HCT116 (cell line): ENCODE results near the gene MSI2. TPM values are rescaled to one million over a fixed set of nuclear protein-coding genes. Genes with fewer than 3 reads are reported as not detected.

Source experiments
- ATAC-seq: fragments of 200-7000 bp; cut with Tn5 transposase; 2 replicates; pipeline ENCODE4 v1.9.1; 2020; ENCODE audit warnings: mild to moderate bottlenecking, moderate library complexity
- BruUV-seq: library from RNA; stranded (reverse); fragments of 400-500 nt; replicated peaks from 2 replicates; lab custom pipeline; 2021; lab: Mats Ljungman, UMichigan
- CTCF ChIA-PET: fragments of 300-600 bp; sonication (Branson Sonifier 250); formaldehyde crosslinking; loops from one replicate; lab custom pipeline; 2021; ENCODE audit warnings: antibody characterized with exemption; lab: Charles Lee
- POLR2A ChIA-PET: fragments of 300-600, 350-600 bp; sonication (Branson Sonifier 250); formaldehyde crosslinking; loops from one replicate; lab custom pipeline; 2021; ENCODE audit warnings: antibody characterized with exemption; lab: Charles Lee
- RAD21 ChIA-PET, 2 experiments: fragments of 300-600 bp; sonication (Branson Sonifier 250); formaldehyde crosslinking; loops; one replicate each; lab custom pipeline; 2023; ENCODE audit warnings: low total read pairs in 2 of 2; ENCODE audit not compliant: uncharacterized antibody in 2 of 2, unreplicated experiment in 2 of 2, low non-redundant PET in 1 of 2; lab: Charles Lee
- DNase-seq: peaks from one replicate; pipeline ENCODE4 v3.0.0-alpha.2; 2010; ENCODE audit warnings: low read depth, low spot score
- H2AFZ ChIP-seq: fragments of 200-600 bp; shearing (Covaris generic), sonication (generic); 2 replicates; pipeline ENCODE4 v1.6.1; 2017; ENCODE audit warnings: low read depth, mixed run types, mixed read lengths, antibody characterized with exemption, low read length; ENCODE audit not compliant: poor library complexity, severe bottlenecking
- H3K27ac ChIP-seq: 2 replicates; pipeline ENCODE4 v1.5.1; 2012; ENCODE audit warnings: low read depth, low read length
- H3K27me3 ChIP-seq: fragments of 200-600 bp; sonication (generic); 2 replicates; pipeline ENCODE4 v1.6.1; 2016; ENCODE audit warnings: mixed run types, low read length, mixed read lengths; ENCODE audit not compliant: insufficient read depth
- H3K36me3 ChIP-seq, 2 experiments: fragments of 200-500 bp in 1 of 2; fragments of 200-600 bp in 1 of 2; sonication (Bioruptor generic) in 1 of 2; sonication (generic) in 1 of 2; 2 replicates each; pipeline versions ENCODE4 v1.5.1 to v1.6.1; 2014 to 2016; ENCODE audit warnings: low read length in 2 of 2, inconsistent platforms in 1 of 2, mixed read lengths in 1 of 2, mixed run types in 1 of 2; ENCODE audit not compliant: insufficient read depth in 2 of 2, control insufficient read depth in 1 of 2
- H3K4me1 ChIP-seq, 2 experiments: fragments of 200-600 bp in 1 of 2; sonication (generic) in 1 of 2; 2 replicates each; pipeline versions ENCODE4 v1.5.1 to v1.6.1; 2012 to 2017; ENCODE audit warnings: low read length in 2 of 2, inconsistent platforms in 1 of 2, mild to moderate bottlenecking in 1 of 2, mixed read lengths in 1 of 2, mixed run types in 1 of 2, moderate library complexity in 1 of 2; ENCODE audit not compliant: insufficient read depth in 2 of 2, control insufficient read depth in 1 of 2
- H3K4me2 ChIP-seq: fragments of 200-600 bp; sonication (generic); 2 replicates; pipeline ENCODE4 v1.6.1; 2017; ENCODE audit warnings: mixed run types, low read length, mixed read lengths
- H3K4me3 ChIP-seq, 2 experiments: fragments of 200-600 bp in 1 of 2; sonication (generic) in 1 of 2; replicated peaks in 1 of 2; 2 replicates each; pipeline ENCODE4 v1.5.1; 2011 to 2016; ENCODE audit warnings: low read length in 2 of 2, control low read depth in 1 of 2, low read depth in 1 of 2, mild to moderate bottlenecking in 1 of 2, mixed read lengths in 1 of 2, mixed run types in 1 of 2
- H3K79me2 ChIP-seq: fragments of 200-600 bp; sonication (generic); 2 replicates; pipeline ENCODE4 v1.6.1; 2017; ENCODE audit warnings: mild to moderate bottlenecking, mixed run types, low read length, moderate library complexity, mixed read lengths; ENCODE audit not compliant: insufficient read depth
- H3K9ac ChIP-seq: fragments of 200-600 bp; sonication (generic); 2 replicates; pipeline ENCODE4 v1.6.1; 2016; ENCODE audit warnings: low read length, mixed read lengths
- H3K9me2 ChIP-seq: fragments of 200-600 bp; sonication (generic), shearing (Covaris generic); 2 replicates; pipeline ENCODE4 v1.6.1; 2017; ENCODE audit warnings: mixed run types, mild to moderate bottlenecking, moderate library complexity; ENCODE audit not compliant: insufficient read depth
- H3K9me3 ChIP-seq, 2 experiments: fragments of 200-500 bp in 1 of 2; fragments of 200-600 bp in 1 of 2; sonication (Bioruptor generic) in 1 of 2; sonication (generic) in 1 of 2; 2 replicates each; pipeline ENCODE4 v1.6.1; 2014 to 2017; ENCODE audit warnings: low read length in 2 of 2, mixed read lengths in 2 of 2, inconsistent platforms in 1 of 2, low read depth in 1 of 2, mild to moderate bottlenecking in 1 of 2, mixed run types in 1 of 2, moderate library complexity in 1 of 2; ENCODE audit not compliant: control insufficient read depth in 1 of 2, insufficient read depth in 1 of 2
- H4K20me1 ChIP-seq: fragments of 200-600 bp; sonication (generic), shearing (Covaris generic); 2 replicates; pipeline ENCODE4 v1.6.1; 2017; ENCODE audit warnings: mixed run types, mild to moderate bottlenecking, moderate library complexity; ENCODE audit not compliant: insufficient read depth
- EGR1 ChIP-seq: IDR thresholded peaks from 2 replicates; pipeline ENCODE4 v1.6.1; 2012; ENCODE audit warnings: low read depth
- FOSL1 ChIP-seq: IDR thresholded peaks from 2 replicates; pipeline ENCODE4 v1.6.1; 2012; ENCODE audit warnings: low read depth
- POLR2AphosphoS5 ChIP-seq: IDR thresholded peaks from 2 replicates; pipeline ENCODE4 v1.6.1; 2011; ENCODE audit warnings: mild to moderate bottlenecking, low read depth, low read length, moderate library complexity
- SIN3A ChIP-seq: IDR thresholded peaks from 2 replicates; pipeline ENCODE4 v1.6.1; 2012; ENCODE audit warnings: low read depth
- SRF ChIP-seq: IDR thresholded peaks from 2 replicates; pipeline ENCODE4 v1.6.1; 2012; ENCODE audit warnings: low read depth
- YY1 ChIP-seq: IDR thresholded peaks from 2 replicates; pipeline ENCODE4 v1.6.1; 2011; ENCODE audit warnings: low read length, low read depth, moderate library complexity, mild to moderate bottlenecking; ENCODE audit not compliant: insufficient replicate concordance; ENCODE audit errors: extremely low read depth
- ZBTB33 ChIP-seq: IDR thresholded peaks from 2 replicates; pipeline ENCODE4 v1.6.1; 2011; ENCODE audit warnings: mild to moderate bottlenecking, low read length, moderate library complexity; ENCODE audit not compliant: insufficient replicate concordance; ENCODE audit errors: extremely low read depth
- intact Hi-C: fragments of 100-400 bp; cut with micrococcal nuclease; formaldehyde crosslinking; loops from 2 replicates; pipeline ENCODE4 v1.10.0; 2022
- total RNA-seq: library from RNA; stranded (reverse); gene quantifications from one replicate; pipeline ENCODE4 v1.2.1, GENCODE V29; 2021; ENCODE audit not compliant: unreplicated experiment
- TF ChIP-seq, protein P1 (sequence below): IDR thresholded peaks from 2 replicates; pipeline ENCODE4 v1.6.1; 2012; ENCODE audit warnings: low read depth
- TF ChIP-seq, protein P2 (sequence below): IDR thresholded peaks from 2 replicates; pipeline ENCODE4 v1.6.1; 2012

The MSI2 gene
- total RNA-seq, 1 experiment from 2014 or later, result 137 TPM

GRCh38 chr17:57305144-57305728 lies 48.9 kb downstream of the MSI2 start:
- ChIA-PET CTCF (interaction anchor here (1.1 kb wide), 1 partner anchor 62 kb away, joined by 3 read pairs; no protein-coding TSS in a partner anchor), RAD21 (no interaction called here), POLR2A (no interaction called here)
- no peaks in the 10 kb centered on the region for H3K9me2 ChIP-seq
- no peaks in the 10 kb centered on the region for H3K9me3 ChIP-seq
- BruUV-seq, result no TSS peak
- no peak overlapping the region for H3K9ac ChIP-seq
- no peak overlapping the region for H2AFZ ChIP-seq
- TF ChIP-seq YY1, result no peak
- no peak for TF ChIP-seq POLR2AphosphoS5
- TF ChIP-seq SRF, result no peak
- no peak for TF ChIP-seq EGR1
- intact Hi-C loops, result no loop called here
- H3K27ac ChIP-seq, result no peak overlapping the region
- H3K36me3 ChIP-seq, result peaks cover 3 to 15% of the 10 kb centered on the region in 2 experiments; a peak in 2 of 4 replicates
- no peaks in the 10 kb centered on the region for H3K4me1 ChIP-seq
- H3K79me2 ChIP-seq, result 0 out of 2 replicates have a peak, but pooled peaks cover 10% of the 10 kb centered on the region
- H3K4me2 ChIP-seq, result no peak overlapping the region
- no peak for ATAC-seq
- no peak overlapping the region for H3K4me3 ChIP-seq
- no peaks in the 10 kb centered on the region for H3K27me3 ChIP-seq
- DNase-seq, result no peak
- H4K20me1 ChIP-seq, result no peaks in the 10 kb centered on the region

- Histone ChIP-seq H2AFZ (no peak overlapping the region), H3K9me2 (no peaks in the 10 kb centered on the region), H3K27me3 (no peaks in the 10 kb centered on the region), H3K9me3 (no peaks in the 10 kb centered on the region), H3K9ac (no peak overlapping the region), H3K36me3 (peaks cover 3 to 7% of the 10 kb centered on the region in 2 experiments; a peak in 2 of 4 replicates), H3K4me3 (no peak overlapping the region), H3K79me2 (0 out of 2 replicates have a peak, but pooled peaks cover 10% of the 10 kb centered on the region), H3K4me2 (no peak overlapping the region), H3K27ac (no peak overlapping the region), H4K20me1 (no peaks in the 10 kb centered on the region), H3K4me1 (peaks cover 2 to 4% of the 10 kb centered on the region in 2 experiments; a peak in 3 of 4 replicates)
- no peak for DNase-seq
- RAD21 ChIA-PET, result no interaction called here
- intact Hi-C loops, result no loop called here
- BruUV-seq, result no TSS peak
- POLR2A ChIA-PET, result no interaction called here
- ATAC-seq, result no peak
- CTCF ChIA-PET, result no interaction called here
- TF ChIP-seq, protein P1, sequence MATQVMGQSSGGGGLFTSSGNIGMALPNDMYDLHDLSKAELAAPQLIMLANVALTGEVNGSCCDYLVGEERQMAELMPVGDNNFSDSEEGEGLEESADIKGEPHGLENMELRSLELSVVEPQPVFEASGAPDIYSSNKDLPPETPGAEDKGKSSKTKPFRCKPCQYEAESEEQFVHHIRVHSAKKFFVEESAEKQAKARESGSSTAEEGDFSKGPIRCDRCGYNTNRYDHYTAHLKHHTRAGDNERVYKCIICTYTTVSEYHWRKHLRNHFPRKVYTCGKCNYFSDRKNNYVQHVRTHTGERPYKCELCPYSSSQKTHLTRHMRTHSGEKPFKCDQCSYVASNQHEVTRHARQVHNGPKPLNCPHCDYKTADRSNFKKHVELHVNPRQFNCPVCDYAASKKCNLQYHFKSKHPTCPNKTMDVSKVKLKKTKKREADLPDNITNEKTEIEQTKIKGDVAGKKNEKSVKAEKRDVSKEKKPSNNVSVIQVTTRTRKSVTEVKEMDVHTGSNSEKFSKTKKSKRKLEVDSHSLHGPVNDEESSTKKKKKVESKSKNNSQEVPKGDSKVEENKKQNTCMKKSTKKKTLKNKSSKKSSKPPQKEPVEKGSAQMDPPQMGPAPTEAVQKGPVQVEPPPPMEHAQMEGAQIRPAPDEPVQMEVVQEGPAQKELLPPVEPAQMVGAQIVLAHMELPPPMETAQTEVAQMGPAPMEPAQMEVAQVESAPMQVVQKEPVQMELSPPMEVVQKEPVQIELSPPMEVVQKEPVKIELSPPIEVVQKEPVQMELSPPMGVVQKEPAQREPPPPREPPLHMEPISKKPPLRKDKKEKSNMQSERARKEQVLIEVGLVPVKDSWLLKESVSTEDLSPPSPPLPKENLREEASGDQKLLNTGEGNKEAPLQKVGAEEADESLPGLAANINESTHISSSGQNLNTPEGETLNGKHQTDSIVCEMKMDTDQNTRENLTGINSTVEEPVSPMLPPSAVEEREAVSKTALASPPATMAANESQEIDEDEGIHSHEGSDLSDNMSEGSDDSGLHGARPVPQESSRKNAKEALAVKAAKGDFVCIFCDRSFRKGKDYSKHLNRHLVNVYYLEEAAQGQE, result no peak
- TF ChIP-seq EGR1 (no peak), ZBTB33 (no peak), SIN3A (no peak), FOSL1 (no peak), YY1 (no peak)
- TF ChIP-seq, protein P2, sequence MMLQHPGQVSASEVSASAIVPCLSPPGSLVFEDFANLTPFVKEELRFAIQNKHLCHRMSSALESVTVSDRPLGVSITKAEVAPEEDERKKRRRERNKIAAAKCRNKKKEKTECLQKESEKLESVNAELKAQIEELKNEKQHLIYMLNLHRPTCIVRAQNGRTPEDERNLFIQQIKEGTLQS, result no peak
Observed at GRCh38 chr17:57305908-57306504, 49.7 kb downstream of the MSI2 start.
